Measurements from ENCODE around the gene SLC6A5. TPM values are rescaled to one million over a fixed set of nuclear protein-coding genes. Genes with fewer than 3 reads are reported as not detected.

Gene SLC6A5
- total RNA-seq, 3 donors from 2014 or later (not counting 1 experiment from before 2014, with no cell fraction given) = not detected

- H3K36me3 Mint-ChIP-seq = no peaks in the 10 kb centered on the region
- Histone ChIP-seq H3K27me3 (ENCODE audit: control insufficient read depth, insufficient read depth, low read length) (no peaks in the 10 kb centered on the region), H3K9me3 (ENCODE audit: control insufficient read depth, insufficient read depth, low read length) (no peaks in the 10 kb centered on the region), H3K36me3 (ENCODE audit: control insufficient read depth, insufficient read depth, low read length) (no peaks in the 10 kb centered on the region), H3K4me3 (ENCODE audit: low read length) (no peak overlapping the region), H3K4me1 (ENCODE audit: control insufficient read depth, insufficient read depth, low read length) (no peaks in the 10 kb centered on the region), H3K27ac (ENCODE audit: low read length) (no peak overlapping the region)
- H3K9me3 Mint-ChIP-seq = peaks cover 0 to 3% of the 10 kb centered on the region in 2 donors
- no peak for ATAC-seq
- intact Hi-C loops (cut with micrococcal nuclease) = no loop called here
- peaks cover 10 to 21% of the 10 kb centered on the region in 2 donors for H3K27me3 Mint-ChIP-seq (ENCODE audit: low read depth in 2 of 2)
- DNase-seq = no peak
- TF ChIP-seq CTCF (IDR thresholded peaks at IDR 0.05) = no peak
- H3K4me1 Mint-ChIP-seq = no peaks in the 10 kb centered on the region
- H3K4me3 Mint-ChIP-seq = no peak overlapping the region
- H3K27ac Mint-ChIP-seq = no peak overlapping the region
- 90% methylated on average over 2 of the region's 2 CpGs for WGBS (ENCODE audit: insufficient coverage)
These were observed 77.2 kb downstream of the SLC6A5 start for GRCh38 chr11:20676658-20677057.

- Histone ChIP-seq H3K9me3 (ENCODE audit: control insufficient read depth, insufficient read depth, low read length) (no peaks in the 10 kb centered on the region), H3K27ac (ENCODE audit: low read length) (no peak overlapping the region), H3K4me1 (ENCODE audit: control insufficient read depth, insufficient read depth, low read length) (no peaks in the 10 kb centered on the region), H3K27me3 (ENCODE audit: control insufficient read depth, insufficient read depth, low read length) (no peaks in the 10 kb centered on the region), H3K4me3 (ENCODE audit: low read length) (no peak overlapping the region), H3K36me3 (ENCODE audit: control insufficient read depth, insufficient read depth, low read length) (no peaks in the 10 kb centered on the region)
- Mint-ChIP-seq H3K27me3 (ENCODE audit: low read depth in 2 of 2) (no peaks in the 10 kb centered on the region), H3K27ac (no peak overlapping the region), H3K4me3 (no peak overlapping the region), H3K36me3 (no peaks in the 10 kb centered on the region), H3K9me3 (peaks cover 2 to 3% of the 10 kb centered on the region in 2 donors), H3K4me1 (no peaks in the 10 kb centered on the region)
- ATAC-seq (no peak), DNase-seq (no peak)
- 74% methylated on average over 2 of the region's 3 CpGs for WGBS (ENCODE audit: insufficient coverage)
- TF ChIP-seq CTCF (IDR thresholded peaks at IDR 0.05) = no peak
- intact Hi-C loops (cut with micrococcal nuclease) = no loop called here
These were observed 89.4 kb downstream of the SLC6A5 start for GRCh38 chr11:20688761-20689160.

- intact Hi-C loops (cut with micrococcal nuclease) = no loop called here
- H3K9me3 Mint-ChIP-seq = peaks cover 7 to 15% of the 10 kb centered on the region in 2 donors
- no peak overlapping the region for H3K4me3 ChIP-seq (ENCODE audit: low read length)
- no peaks in the 10 kb centered on the region for H3K27me3 ChIP-seq (ENCODE audit: control insufficient read depth, insufficient read depth, low read length)
- DNase-seq (no peak), ATAC-seq (no peak)
- no peaks in the 10 kb centered on the region for H3K36me3 Mint-ChIP-seq
- no peaks in the 10 kb centered on the region for H3K27me3 Mint-ChIP-seq (ENCODE audit: low read depth in 2 of 2)
- H3K4me1 Mint-ChIP-seq = no peaks in the 10 kb centered on the region
- TF ChIP-seq CTCF (IDR thresholded peaks at IDR 0.05) = no peak
- H3K27ac Mint-ChIP-seq = no peak overlapping the region
- H3K36me3 ChIP-seq (ENCODE audit: control insufficient read depth, insufficient read depth, low read length) = no peaks in the 10 kb centered on the region
- WGBS (ENCODE audit: insufficient coverage) = 86% methylated on average over 6 of the region's 6 CpGs
- H3K27ac ChIP-seq (ENCODE audit: low read length) = no peak overlapping the region
- no peaks in the 10 kb centered on the region for H3K4me1 ChIP-seq (ENCODE audit: control insufficient read depth, insufficient read depth, low read length)
- H3K4me3 Mint-ChIP-seq = no peak overlapping the region
- H3K9me3 ChIP-seq (ENCODE audit: control insufficient read depth, insufficient read depth, low read length) = no peaks in the 10 kb centered on the region
These were observed 108.5 kb downstream of the SLC6A5 start for GRCh38 chr11:20707876-20708275.

Other genes with a start within 250 kb of the SLC6A5 start
- gene HTATIP2, start 235.9 kb upstream of the SLC6A5 start, total RNA-seq = 10 to 100 TPM; 16.7 to 25.6 (median 19.5) TPM
- gene PRMT3, start 211.9 kb upstream of the SLC6A5 start, total RNA-seq = 10 to 100 TPM; 10.4 to 12.4 (median 12.1) TPM
- gene NELL1, start 70.0 kb downstream of the SLC6A5 start, total RNA-seq = not detected